Measurements from ENCODE around the gene FAM53B. TPM values are rescaled to one million over a fixed set of nuclear protein-coding genes. Genes with fewer than 3 reads are reported as not detected.
A peak's percentile ranks its signal among the peaks of the same experiment; 100 is the strongest.

Gene FAM53B
- total and polyA plus RNA-seq, 5 donors: 34.6 to 58.3 (median 49.5) TPM

- Histone ChIP-seq H3K27me3 (ENCODE audit: control insufficient read depth, insufficient read depth) (no peaks in the 10 kb centered on the region), H3K4me1 (ENCODE audit: control insufficient read depth, insufficient read depth, low read length) (peaks cover 32% of the 10 kb centered on the region), H3K27ac (ENCODE audit: low read length) (no peak overlapping the region), H3K9me3 (ENCODE audit: control insufficient read depth, low read length) (no peaks in the 10 kb centered on the region), H3K4me3 (ENCODE audit: low read length) (no peak overlapping the region)
- 79% methylated on average over 10 of the region's 10 CpGs for WGBS
- ATAC-seq (no peak), DNase-seq (peak in 2 of 3 donors; percentile 37 to 40)
- intact Hi-C loops (cut with DNase I): no loop called here
Observed at GRCh38 chr10:124666494-124666893, 77.7 kb downstream of the FAM53B start.

GRCh38 chr10:124665980-124666379, 78.2 kb downstream of the FAM53B start:
- WGBS: 49% methylated on average over 3 of the region's 3 CpGs
- H3K9me3 ChIP-seq (ENCODE audit: control insufficient read depth, low read length): no peaks in the 10 kb centered on the region
- no peaks in the 10 kb centered on the region for H3K27me3 ChIP-seq (ENCODE audit: control insufficient read depth, insufficient read depth)
- intact Hi-C loops (cut with DNase I): no loop called here
- ATAC-seq (peak in 1 of 2 donors; percentile 42), DNase-seq (peak; percentile 19 to 51 (median 46))
- no peak overlapping the region for H3K27ac ChIP-seq (ENCODE audit: low read length)
- no peak overlapping the region for H3K4me3 ChIP-seq (ENCODE audit: low read length)
- peaks cover 31% of the 10 kb centered on the region for H3K4me1 ChIP-seq (ENCODE audit: control insufficient read depth, insufficient read depth, low read length)

- Histone ChIP-seq H3K4me3 (ENCODE audit: low read length) (no peak overlapping the region), H3K9me3 (ENCODE audit: control insufficient read depth, low read length) (no peaks in the 10 kb centered on the region), H3K27me3 (ENCODE audit: control insufficient read depth, insufficient read depth) (no peaks in the 10 kb centered on the region), H3K27ac (ENCODE audit: low read length) (no peak overlapping the region), H3K4me1 (ENCODE audit: control insufficient read depth, insufficient read depth, low read length) (peaks cover 30% of the 10 kb centered on the region)
- 84% methylated on average over 8 of the region's 8 CpGs for WGBS
- intact Hi-C loops (cut with DNase I): no loop called here
- DNase-seq (no peak), ATAC-seq (no peak)
Observed at GRCh38 chr10:124665558-124665957, 78.6 kb downstream of the FAM53B start.

- Histone ChIP-seq H3K9me3 (ENCODE audit: control insufficient read depth, low read length) (no peaks in the 10 kb centered on the region), H3K4me1 (ENCODE audit: control insufficient read depth, insufficient read depth, low read length) (peaks cover 30% of the 10 kb centered on the region), H3K27me3 (ENCODE audit: control insufficient read depth, insufficient read depth) (no peaks in the 10 kb centered on the region), H3K4me3 (ENCODE audit: low read length) (no peak overlapping the region), H3K27ac (ENCODE audit: low read length) (no peak overlapping the region)
- DNase-seq (peak in 2 of 3 donors; percentile 34 to 40), ATAC-seq (no peak)
- intact Hi-C loops (cut with DNase I): no loop called here
- WGBS: 72% methylated on average over 2 of the region's 2 CpGs
Observed at GRCh38 chr10:124665091-124665490, 79.1 kb downstream of the FAM53B start.

- Histone ChIP-seq H3K4me3 (ENCODE audit: low read length) (no peak overlapping the region), H3K9me3 (ENCODE audit: control insufficient read depth, low read length) (no peaks in the 10 kb centered on the region), H3K27me3 (ENCODE audit: control insufficient read depth, insufficient read depth) (no peaks in the 10 kb centered on the region), H3K4me1 (ENCODE audit: control insufficient read depth, insufficient read depth, low read length) (peaks cover 34% of the 10 kb centered on the region), H3K27ac (ENCODE audit: low read length) (no peak overlapping the region)
- no peak for ATAC-seq
- intact Hi-C loops (cut with DNase I): no loop called here
- DNase-seq: peak in 2 of 3 donors; percentile 25 to 49
- WGBS: 89% methylated on average over 11 of the region's 11 CpGs
Observed at GRCh38 chr10:124663766-124664360, 80.3 kb downstream of the FAM53B start.

GRCh38 chr10:124663228-124663627, 81.0 kb downstream of the FAM53B start:
- peak in 2 of 3 donors; percentile 19 to 40 for DNase-seq
- intact Hi-C loops (cut with DNase I): no loop called here
- H3K4me1 ChIP-seq (ENCODE audit: control insufficient read depth, insufficient read depth, low read length): peaks cover 28% of the 10 kb centered on the region
- ATAC-seq: no peak
- H3K9me3 ChIP-seq (ENCODE audit: control insufficient read depth, low read length): no peaks in the 10 kb centered on the region
- WGBS: 75% methylated on average over 8 of the region's 8 CpGs
- H3K27ac ChIP-seq (ENCODE audit: low read length): no peak overlapping the region
- H3K4me3 ChIP-seq (ENCODE audit: low read length): no peak overlapping the region
- H3K27me3 ChIP-seq (ENCODE audit: control insufficient read depth, insufficient read depth): no peaks in the 10 kb centered on the region

GRCh38 chr10:124661660-124662180, 82.5 kb downstream of the FAM53B start:
- Histone ChIP-seq H3K27me3 (ENCODE audit: control insufficient read depth, insufficient read depth) (no peaks in the 10 kb centered on the region), H3K4me3 (ENCODE audit: low read length) (no peak overlapping the region), H3K27ac (ENCODE audit: low read length) (no peak overlapping the region), H3K4me1 (ENCODE audit: control insufficient read depth, insufficient read depth, low read length) (peaks cover 24% of the 10 kb centered on the region), H3K9me3 (ENCODE audit: control insufficient read depth, low read length) (no peaks in the 10 kb centered on the region)
- intact Hi-C loops (cut with DNase I): no loop called here
- 78% methylated on average over 9 of the region's 9 CpGs for WGBS
- DNase-seq (peak in 2 of 3 donors; percentile 25 to 43), ATAC-seq (no peak)

- peak in 2 of 3 donors; percentile 6 to 35 for DNase-seq
- Histone ChIP-seq H3K27ac (ENCODE audit: low read length) (no peak overlapping the region), H3K4me1 (ENCODE audit: control insufficient read depth, insufficient read depth, low read length) (peaks cover 16% of the 10 kb centered on the region), H3K4me3 (ENCODE audit: low read length) (no peak overlapping the region), H3K9me3 (ENCODE audit: control insufficient read depth, low read length) (no peaks in the 10 kb centered on the region), H3K27me3 (ENCODE audit: control insufficient read depth, insufficient read depth) (no peaks in the 10 kb centered on the region)
- intact Hi-C loops (cut with DNase I): no loop called here
- 81% methylated on average over 12 of the region's 12 CpGs for WGBS
- no peak for ATAC-seq
Observed at GRCh38 chr10:124660404-124661125, 83.6 kb downstream of the FAM53B start.

GRCh38 chr10:124659380-124659779, 84.8 kb downstream of the FAM53B start:
- Histone ChIP-seq H3K4me3 (ENCODE audit: low read length) (no peak overlapping the region), H3K27me3 (ENCODE audit: control insufficient read depth, insufficient read depth) (no peaks in the 10 kb centered on the region), H3K27ac (ENCODE audit: low read length) (no peak overlapping the region), H3K4me1 (ENCODE audit: control insufficient read depth, insufficient read depth, low read length) (peaks cover 21% of the 10 kb centered on the region), H3K9me3 (ENCODE audit: control insufficient read depth, low read length) (no peaks in the 10 kb centered on the region)
- DNase-seq (peak in 2 of 3 donors; percentile 19 to 24), ATAC-seq (no peak)
- intact Hi-C loops (cut with DNase I): no loop called here
- 56% methylated on average over 2 of the region's 2 CpGs for WGBS

- intact Hi-C loops (cut with DNase I): no loop called here
- 93% methylated on average over 12 of the region's 12 CpGs for WGBS
- H3K4me1 ChIP-seq (ENCODE audit: control insufficient read depth, insufficient read depth, low read length): peaks cover 27% of the 10 kb centered on the region
- no peaks in the 10 kb centered on the region for H3K27me3 ChIP-seq (ENCODE audit: control insufficient read depth, insufficient read depth)
- ATAC-seq (no peak), DNase-seq (peak in 2 of 3 donors; percentile 28 to 38)
- H3K27ac ChIP-seq (ENCODE audit: low read length): no peak overlapping the region
- no peak overlapping the region for H3K4me3 ChIP-seq (ENCODE audit: low read length)
- no peaks in the 10 kb centered on the region for H3K9me3 ChIP-seq (ENCODE audit: control insufficient read depth, low read length)
Observed at GRCh38 chr10:124658591-124659242, 85.5 kb downstream of the FAM53B start.

- Histone ChIP-seq H3K9me3 (ENCODE audit: control insufficient read depth, low read length) (no peaks in the 10 kb centered on the region), H3K27ac (ENCODE audit: low read length) (no peak overlapping the region), H3K27me3 (ENCODE audit: control insufficient read depth, insufficient read depth) (no peaks in the 10 kb centered on the region), H3K4me3 (ENCODE audit: low read length) (no peak overlapping the region), H3K4me1 (ENCODE audit: control insufficient read depth, insufficient read depth, low read length) (peaks cover 31% of the 10 kb centered on the region)
- WGBS: 70% methylated on average over 9 of the region's 9 CpGs
- DNase-seq: peak; percentile 10 to 50 (median 41)
- no peak for ATAC-seq
- intact Hi-C loops (cut with DNase I): no loop called here
Observed at GRCh38 chr10:124657806-124658205, 86.4 kb downstream of the FAM53B start.
